ENCODE results near the gene GTPBP2. TPM values are rescaled to one million over a fixed set of nuclear protein-coding genes. Genes with fewer than 3 reads are reported as not detected.
A peak's percentile ranks its signal among the peaks of the same experiment; 100 is the strongest.

GTPBP2 gene
- total and polyA plus RNA-seq, 2 of the 13 experiments (the other 11 are each of a cell fraction or from before 2014, with no cell fraction given) = 26.9 to 88.2 TPM

GRCh38 chr6:43629505-43630300 lies 639 bp upstream of the GTPBP2 start (continued):
- TF ChIP-seq ZNF280D (CRISPR knock-in tag; IDR thresholded peaks at IDR 0.05) (peak; percentile 58; the same call in 1 of the 2 replicates), ARNT (IDR thresholded peaks at IDR 0.05) (no peak), ZNF772 (CRISPR knock-in tag; IDR thresholded peaks at IDR 0.05) (peak; percentile 45; the same call in 1 of the 2 replicates), ARNT2 (CRISPR knock-in tag; IDR thresholded peaks at IDR 0.05; ENCODE audit: low read depth) (0 out of 2 replicates have a peak, but pooled peaks have one; percentile 38), ZFP36 (IDR thresholded peaks at IDR 0.05; ENCODE audit: borderline replicate concordance, low read depth, low read length, partially characterized antibody) (no peak), MATR3 (CRISPR knock-in tag; IDR thresholded peaks at IDR 0.05) (no peak), GABPA (IDR thresholded peaks at IDR 0.05; ENCODE audit: low read depth, low read length) (no peak), GABPA (CRISPR knock-in tag; IDR thresholded peaks at IDR 0.05; ENCODE audit: low read depth) (no peak; the same call in 1 of the 2 replicates), ZNF619 (CRISPR knock-in tag; IDR thresholded peaks at IDR 0.05) (no peak), HES4 (CRISPR knock-in tag; IDR thresholded peaks at IDR 0.05; ENCODE audit: borderline replicate concordance) (peak; percentile 95; the same call in 1 of the 2 replicates), ZNF441 (CRISPR knock-in tag; IDR thresholded peaks at IDR 0.05; ENCODE audit: borderline replicate concordance) (peak; percentile 31), DMAP1 (CRISPR knock-in tag; IDR thresholded peaks at IDR 0.05) (peak; percentile 78; the same call in 1 of the 2 replicates), ZNF562 (CRISPR knock-in tag; IDR thresholded peaks at IDR 0.05; ENCODE audit: borderline replicate concordance) (no peak), ZNF543 (CRISPR knock-in tag; IDR thresholded peaks at IDR 0.05) (peak; percentile 38; the same call in 1 of the 2 replicates), ZKSCAN8 (CRISPR knock-in tag; IDR thresholded peaks at IDR 0.05; ENCODE audit: borderline replicate concordance) (peak; percentile 36), ZNF263 (CRISPR knock-in tag; IDR thresholded peaks at IDR 0.05) (peak; percentile 52), GATAD1 (CRISPR knock-in tag; IDR thresholded peaks at IDR 0.05) (peak; percentile 45; the same call in 1 of the 2 replicates), GLMP (CRISPR knock-in tag; IDR thresholded peaks at IDR 0.05; ENCODE audit: borderline replicate concordance) (no peak), ZNF230 (CRISPR knock-in tag; IDR thresholded peaks at IDR 0.05) (peak; percentile 36; the same call in 1 of the 2 replicates), ZNF547 (CRISPR knock-in tag; IDR thresholded peaks at IDR 0.05) (peak; percentile 80; the same call in 1 of the 2 replicates), KLF16 (CRISPR knock-in tag; IDR thresholded peaks at IDR 0.05) (peak in 1 of 2 experiments; percentile 72; a peak in 1 of 4 replicates)
- TF ChIP-seq, protein P1, sequence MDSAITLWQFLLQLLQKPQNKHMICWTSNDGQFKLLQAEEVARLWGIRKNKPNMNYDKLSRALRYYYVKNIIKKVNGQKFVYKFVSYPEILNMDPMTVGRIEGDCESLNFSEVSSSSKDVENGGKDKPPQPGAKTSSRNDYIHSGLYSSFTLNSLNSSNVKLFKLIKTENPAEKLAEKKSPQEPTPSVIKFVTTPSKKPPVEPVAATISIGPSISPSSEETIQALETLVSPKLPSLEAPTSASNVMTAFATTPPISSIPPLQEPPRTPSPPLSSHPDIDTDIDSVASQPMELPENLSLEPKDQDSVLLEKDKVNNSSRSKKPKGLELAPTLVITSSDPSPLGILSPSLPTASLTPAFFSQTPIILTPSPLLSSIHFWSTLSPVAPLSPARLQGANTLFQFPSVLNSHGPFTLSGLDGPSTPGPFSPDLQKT (CRISPR knock-in tag; IDR thresholded peaks at IDR 0.05; ENCODE audit: borderline replicate concordance) = no peak
- TF ChIP-seq, protein P2, sequence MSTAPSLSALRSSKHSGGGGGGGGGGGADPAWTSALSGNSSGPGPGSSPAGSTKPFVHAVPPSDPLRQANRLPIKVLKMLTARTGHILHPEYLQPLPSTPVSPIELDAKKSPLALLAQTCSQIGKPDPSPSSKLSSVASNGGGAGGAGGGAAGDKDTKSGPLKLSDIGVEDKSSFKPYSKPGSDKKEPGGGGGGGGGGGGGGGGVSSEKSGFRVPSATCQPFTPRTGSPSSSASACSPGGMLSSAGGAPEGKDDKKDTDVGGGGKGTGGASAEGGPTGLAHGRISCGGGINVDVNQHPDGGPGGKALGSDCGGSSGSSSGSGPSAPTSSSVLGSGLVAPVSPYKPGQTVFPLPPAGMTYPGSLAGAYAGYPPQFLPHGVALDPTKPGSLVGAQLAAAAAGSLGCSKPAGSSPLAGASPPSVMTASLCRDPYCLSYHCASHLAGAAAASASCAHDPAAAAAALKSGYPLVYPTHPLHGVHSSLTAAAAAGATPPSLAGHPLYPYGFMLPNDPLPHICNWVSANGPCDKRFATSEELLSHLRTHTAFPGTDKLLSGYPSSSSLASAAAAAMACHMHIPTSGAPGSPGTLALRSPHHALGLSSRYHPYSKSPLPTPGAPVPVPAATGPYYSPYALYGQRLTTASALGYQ (CRISPR knock-in tag; IDR thresholded peaks at IDR 0.05) = peak; percentile 82
